Measurements from ENCODE around the gene PRODH.

DNA sequence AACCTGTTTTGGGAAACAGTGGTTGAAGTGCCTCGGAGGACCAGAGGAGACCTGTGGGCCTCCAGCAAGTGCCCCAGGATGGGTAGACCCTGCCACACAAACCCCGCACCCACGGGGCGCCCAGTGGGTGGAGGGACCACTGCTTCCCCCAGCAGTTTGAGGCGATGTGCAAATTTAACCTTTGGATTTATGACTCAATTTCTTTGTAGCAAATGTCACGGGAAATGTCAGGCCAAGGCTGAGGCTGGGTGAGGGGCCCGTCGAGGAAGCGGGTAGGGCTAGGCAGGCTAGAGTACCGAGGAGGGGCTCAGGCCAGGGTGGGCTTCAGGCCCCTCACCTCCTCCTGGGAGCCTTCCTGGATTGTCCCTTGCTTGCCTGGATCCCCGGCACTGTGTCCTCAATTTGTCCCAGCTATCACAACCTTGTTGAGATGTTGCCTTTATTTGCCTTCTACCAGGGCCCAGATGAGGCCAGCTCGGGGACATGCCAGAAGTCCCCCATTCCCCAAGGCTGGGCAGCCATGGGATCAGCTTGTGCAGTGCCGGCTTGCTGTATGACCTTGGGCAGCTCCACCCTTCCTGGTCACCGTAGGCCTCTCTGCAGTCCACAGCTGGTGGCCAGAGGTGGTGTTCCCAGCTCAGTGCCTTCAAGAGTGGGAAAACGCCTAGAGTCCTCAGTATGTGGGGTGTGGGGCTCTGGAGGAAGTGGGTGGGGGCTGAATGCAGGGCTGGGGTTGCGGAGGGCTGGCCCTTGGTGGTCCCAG is 39.5 kb upstream of the PRODH start:
- TF ChIP-seq, protein P1, sequence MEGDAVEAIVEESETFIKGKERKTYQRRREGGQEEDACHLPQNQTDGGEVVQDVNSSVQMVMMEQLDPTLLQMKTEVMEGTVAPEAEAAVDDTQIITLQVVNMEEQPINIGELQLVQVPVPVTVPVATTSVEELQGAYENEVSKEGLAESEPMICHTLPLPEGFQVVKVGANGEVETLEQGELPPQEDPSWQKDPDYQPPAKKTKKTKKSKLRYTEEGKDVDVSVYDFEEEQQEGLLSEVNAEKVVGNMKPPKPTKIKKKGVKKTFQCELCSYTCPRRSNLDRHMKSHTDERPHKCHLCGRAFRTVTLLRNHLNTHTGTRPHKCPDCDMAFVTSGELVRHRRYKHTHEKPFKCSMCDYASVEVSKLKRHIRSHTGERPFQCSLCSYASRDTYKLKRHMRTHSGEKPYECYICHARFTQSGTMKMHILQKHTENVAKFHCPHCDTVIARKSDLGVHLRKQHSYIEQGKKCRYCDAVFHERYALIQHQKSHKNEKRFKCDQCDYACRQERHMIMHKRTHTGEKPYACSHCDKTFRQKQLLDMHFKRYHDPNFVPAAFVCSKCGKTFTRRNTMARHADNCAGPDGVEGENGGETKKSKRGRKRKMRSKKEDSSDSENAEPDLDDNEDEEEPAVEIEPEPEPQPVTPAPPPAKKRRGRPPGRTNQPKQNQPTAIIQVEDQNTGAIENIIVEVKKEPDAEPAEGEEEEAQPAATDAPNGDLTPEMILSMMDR (conservative IDR thresholded peaks at IDR 0.05; ENCODE audit: low read length): no peak
- TF ChIP-seq EZH2phosphoT487 (IDR thresholded peaks at IDR 0.05; ENCODE audit: borderline replicate concordance): no peak

All from Loucy (cell line).